ENCODE results near the gene ENHO.

The ENHO gene

GRCh38 chr9:34493972-34494535 is 28.7 kb downstream of the ENHO start:
- H3K27ac ChIP-seq (replicated peaks), result no peak overlapping the region
- DNase-seq (ENCODE audit: low read depth in 1 of 2, low spot score in 1 of 2), result peak; percentile 5 to 14
- H3K4me3 ChIP-seq (replicated peaks; ENCODE audit: insufficient read depth, low read length), result no peak overlapping the region
- TF ChIP-seq CTCF (IDR thresholded peaks at IDR 0.05; ENCODE audit: insufficient read depth, low read length), result no peak
- peak; percentile 98 for TF ChIP-seq REST (IDR thresholded peaks at IDR 0.05; ENCODE audit: insufficient replicate concordance, low read depth)
- peaks cover 5% of the 10 kb centered on the region for H3K27me3 ChIP-seq (ENCODE audit: insufficient read depth, poor library complexity, severe bottlenecking)

GRCh38 chr9:34492051-34492450 is 30.7 kb downstream of the ENHO start:
- Histone ChIP-seq H3K4me3 (replicated peaks; ENCODE audit: insufficient read depth, low read length) (no peak overlapping the region), H3K27ac (replicated peaks) (no peak overlapping the region), H3K27me3 (ENCODE audit: insufficient read depth, poor library complexity, severe bottlenecking) (peaks cover 15% of the 10 kb centered on the region)
- no peak for DNase-seq (ENCODE audit: low read depth in 1 of 2, low spot score in 1 of 2)
- no peak for TF ChIP-seq GABPA (IDR thresholded peaks at IDR 0.05; ENCODE audit: low read depth)
- no peak for TF ChIP-seq SPI1 (IDR thresholded peaks at IDR 0.05; ENCODE audit: borderline replicate concordance, low read depth)
- no peak for TF ChIP-seq CTCF (IDR thresholded peaks at IDR 0.05; ENCODE audit: insufficient read depth, low read length)
- TF ChIP-seq REST (IDR thresholded peaks at IDR 0.05; ENCODE audit: insufficient replicate concordance, low read depth), result no peak
- no peak for TF ChIP-seq POLR2AphosphoS5 (IDR thresholded peaks at IDR 0.05; ENCODE audit: low read depth)

- peaks cover 18% of the 10 kb centered on the region for H3K27me3 ChIP-seq (ENCODE audit: insufficient read depth, poor library complexity, severe bottlenecking)
- H3K4me3 ChIP-seq (replicated peaks; ENCODE audit: insufficient read depth, low read length), result no peak overlapping the region
- DNase-seq (ENCODE audit: low read depth in 1 of 2, low spot score in 1 of 2), result no peak
- TF ChIP-seq GABPA (IDR thresholded peaks at IDR 0.05; ENCODE audit: low read depth) (no peak), CTCF (IDR thresholded peaks at IDR 0.05; ENCODE audit: insufficient read depth, low read length) (no peak), SPI1 (IDR thresholded peaks at IDR 0.05; ENCODE audit: borderline replicate concordance, low read depth) (no peak), REST (IDR thresholded peaks at IDR 0.05; ENCODE audit: insufficient replicate concordance, low read depth) (no peak), POLR2AphosphoS5 (IDR thresholded peaks at IDR 0.05; ENCODE audit: low read depth) (no peak)
- no peak overlapping the region for H3K27ac ChIP-seq (replicated peaks)
These were observed 31.2 kb downstream of the ENHO start for GRCh38 chr9:34491596-34491995.
